ENCODE measurements around the gene KDELR1.

KDELR1 gene

DNA sequence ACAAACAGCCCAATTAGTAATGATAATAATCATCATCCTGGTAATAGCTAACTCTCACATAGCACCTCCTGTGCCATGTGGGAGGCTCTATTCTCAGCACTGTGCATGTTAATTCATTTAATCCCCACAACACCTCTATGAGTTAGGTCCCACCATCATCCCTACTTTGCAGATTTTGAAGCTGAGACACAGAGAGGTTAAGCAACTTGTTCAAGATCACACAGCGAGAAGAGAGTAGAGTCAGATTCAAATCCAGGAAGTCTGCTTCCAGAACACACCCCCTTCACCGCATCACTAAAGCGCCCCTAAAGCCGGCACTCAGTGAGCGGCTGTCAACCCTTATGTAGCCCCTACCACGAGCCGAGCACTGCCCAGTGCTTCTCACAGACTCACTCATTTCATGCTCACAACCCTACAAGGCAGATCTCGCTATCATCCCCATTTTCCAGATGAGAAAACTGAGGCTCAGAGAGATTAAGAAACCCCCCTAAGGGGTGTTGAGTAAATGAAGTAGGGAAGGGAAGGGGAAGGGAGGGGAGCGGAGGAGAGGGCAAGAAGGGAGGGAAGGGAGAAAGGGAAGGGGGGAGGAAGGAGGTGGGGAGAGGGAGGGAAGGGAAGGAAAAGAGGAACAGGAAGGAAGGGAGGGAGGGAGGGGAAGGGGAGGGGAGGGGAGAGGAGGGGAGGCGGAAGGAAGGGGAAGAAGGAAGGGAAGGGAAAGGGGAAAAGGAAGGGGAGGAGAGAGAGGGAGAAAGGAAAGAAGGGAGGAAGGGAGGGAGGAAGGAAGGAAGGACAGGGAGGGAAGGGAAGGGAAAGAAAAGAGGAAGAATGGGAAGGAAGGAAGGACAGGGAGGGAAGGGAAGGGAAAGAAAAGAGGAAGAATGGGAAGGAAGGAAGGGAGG lies 49.6 kb downstream of the KDELR1 start:
- no peak for DNase-seq

DNA sequence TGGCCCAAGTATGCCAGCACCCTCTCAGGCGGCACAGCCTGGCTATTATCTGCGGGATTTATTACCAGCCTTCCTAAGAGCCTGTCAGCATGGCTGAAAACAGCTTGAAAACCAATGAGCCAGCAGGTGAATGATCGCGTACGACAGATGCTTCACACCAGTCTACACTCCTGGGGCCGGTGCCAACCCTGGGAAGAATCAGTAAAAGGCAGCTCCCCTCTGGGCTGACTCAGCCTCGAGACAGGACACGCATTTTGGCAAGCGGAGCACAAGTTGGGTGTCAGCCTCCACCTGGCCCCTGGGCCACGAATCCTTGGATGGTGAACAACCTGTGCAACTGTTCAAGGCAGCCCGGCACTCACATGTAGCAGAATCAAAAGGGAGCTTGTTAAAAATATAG lies 50.4 kb downstream of the KDELR1 start:
- peak; percentile 20 for DNase-seq

DNA sequence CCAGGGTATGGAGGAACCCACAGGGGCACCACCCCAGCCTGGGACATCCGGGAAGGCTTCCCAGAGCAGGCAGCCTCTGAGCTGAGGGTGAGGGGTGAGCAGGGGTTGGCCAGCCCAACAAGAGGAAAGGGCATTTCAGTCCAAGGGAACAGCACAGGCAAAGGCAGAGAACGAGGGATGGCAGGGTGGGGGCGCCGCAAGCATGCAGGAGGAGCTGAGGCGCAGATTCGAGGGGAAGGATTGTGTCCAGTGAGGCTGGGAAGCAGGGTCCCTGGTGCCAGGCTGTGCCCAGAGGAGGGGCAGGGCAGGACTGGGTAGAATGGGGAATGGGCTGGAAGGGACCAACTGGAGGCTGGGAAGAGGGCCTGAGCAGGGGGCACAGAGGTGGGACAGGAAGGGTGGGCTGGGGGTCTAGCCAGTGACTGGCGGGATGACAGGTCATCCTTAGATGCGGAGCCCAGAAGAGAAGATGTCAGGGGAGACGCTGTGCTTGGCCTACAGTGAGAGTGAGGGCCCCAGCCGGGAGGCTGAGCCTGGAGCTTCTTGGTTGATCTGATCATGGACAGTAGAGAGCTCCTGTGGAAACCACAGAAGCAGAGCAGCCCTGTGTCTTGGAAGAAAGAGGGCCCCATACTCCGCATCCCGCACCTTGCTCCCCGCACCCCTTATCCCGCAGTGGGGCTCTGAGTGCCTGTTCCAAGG lies 52.4 kb downstream of the KDELR1 start:
- DNase-seq = no peak

DNA sequence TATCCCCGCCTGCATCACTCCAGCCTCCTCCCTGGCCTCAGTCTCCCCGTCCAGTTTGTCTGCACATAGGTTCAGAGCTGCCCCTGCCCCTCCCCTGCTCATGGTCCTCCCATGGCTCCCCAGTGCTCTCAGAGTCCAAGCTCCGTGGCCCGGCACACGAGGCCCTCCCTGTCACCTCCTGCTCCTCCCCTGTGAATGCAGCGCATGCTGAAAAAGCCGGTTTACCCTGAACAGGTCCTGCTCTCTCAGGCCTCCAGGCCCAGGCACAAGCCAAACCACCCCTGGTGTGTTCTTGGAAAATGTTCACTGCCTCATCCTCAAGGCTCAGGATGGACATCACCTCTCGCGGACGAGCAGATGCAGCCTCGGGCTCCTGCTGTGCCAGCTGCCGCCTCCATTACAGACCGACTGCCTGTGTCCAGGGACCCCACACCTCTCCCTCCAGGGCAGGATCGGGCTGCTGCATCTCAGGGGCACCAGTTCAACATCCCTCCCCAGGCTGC lies 53.0 kb downstream of the KDELR1 start:
- no peak for DNase-seq

DNA sequence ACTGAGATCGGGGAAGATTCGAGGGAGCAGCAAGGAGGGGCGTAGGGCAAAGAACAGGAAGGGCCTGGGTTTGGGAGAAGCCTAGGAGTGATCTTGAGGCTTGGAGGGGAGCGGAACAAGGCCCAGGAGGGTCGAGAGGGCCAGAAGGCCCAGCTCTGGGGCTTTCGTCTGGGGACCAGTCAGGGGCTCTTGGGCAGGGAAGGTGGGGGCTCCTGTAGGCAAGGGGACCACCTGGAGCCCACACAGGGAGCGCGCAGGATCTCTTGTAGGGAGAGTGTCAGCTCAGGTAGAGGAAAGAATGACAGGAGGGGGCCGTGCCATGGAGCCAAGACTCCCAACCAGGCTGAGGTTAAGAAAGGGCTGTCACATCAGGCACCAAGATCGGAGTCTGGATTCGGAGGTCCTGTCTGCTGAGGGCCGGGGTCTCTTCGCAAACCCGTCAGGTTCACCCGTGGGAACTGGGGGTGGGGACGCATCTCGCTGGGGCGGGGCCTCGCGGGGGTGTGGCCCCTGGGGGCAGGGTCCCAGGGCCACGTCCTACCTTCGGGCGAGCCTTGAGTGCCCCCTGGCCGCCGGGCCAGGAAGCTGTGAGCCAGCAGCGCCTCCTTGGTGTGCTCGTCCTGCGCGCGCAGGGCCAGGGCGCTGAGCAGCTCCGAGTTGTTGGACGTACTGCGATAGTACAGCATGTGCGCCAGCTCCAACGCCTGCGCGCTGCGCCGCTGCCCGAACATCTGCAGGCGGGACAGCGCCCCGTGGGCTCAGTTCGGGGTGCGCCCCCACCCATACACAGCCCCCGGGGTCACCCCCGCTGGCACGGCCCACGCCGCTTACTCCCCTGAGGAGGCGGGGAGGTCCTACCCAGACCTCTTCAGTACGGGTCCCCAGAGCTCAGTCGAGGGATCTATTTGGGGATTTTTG lies 57.6 kb downstream of the KDELR1 start:
- peak; percentile 96 for DNase-seq

DNA sequence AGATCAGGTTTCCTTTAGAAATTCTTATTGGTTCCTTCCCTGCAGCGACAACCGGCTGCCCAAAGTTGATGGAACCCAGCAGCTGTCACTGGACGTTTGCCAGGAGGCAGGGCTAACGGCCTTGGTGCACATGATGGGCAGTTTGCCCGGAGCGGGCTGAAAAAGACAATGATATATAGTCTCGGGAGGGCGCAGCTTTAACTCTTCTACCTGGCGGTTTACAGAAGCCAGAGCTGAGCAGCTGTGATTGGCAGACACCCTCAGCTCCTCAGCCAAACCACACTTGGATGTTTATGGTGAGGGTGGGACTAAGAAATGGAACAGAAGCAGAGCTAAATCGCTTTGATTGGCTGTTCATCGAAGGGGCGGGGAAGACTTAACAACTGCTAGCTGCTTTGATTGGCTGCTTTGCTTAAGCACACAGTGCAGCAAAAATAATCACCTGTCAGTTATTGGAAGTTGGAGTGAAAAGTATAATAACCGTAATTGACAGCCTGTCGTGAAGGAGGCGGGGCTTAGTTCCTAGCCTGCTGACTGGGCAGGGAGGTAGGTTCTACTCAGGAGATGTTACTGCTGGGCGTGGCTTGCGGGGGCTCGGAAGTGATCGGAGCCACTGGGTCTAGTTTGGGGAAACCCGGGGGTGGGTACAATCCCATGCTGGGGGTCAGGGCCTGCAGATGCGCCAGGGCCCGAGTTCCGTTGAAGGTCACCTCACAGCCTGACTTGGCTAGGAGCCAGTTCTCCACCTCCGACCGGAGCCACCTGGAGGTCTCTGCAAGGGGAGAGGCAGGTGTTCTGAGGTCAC lies 58.5 kb downstream of the KDELR1 start:
- peak; percentile 100 for DNase-seq

Measured in hematopoietic multipotent progenitor cell treated with erythropoietin and hydrocortisone succinate and interleukin-3 and kit ligand, for 8 days (in vitro differentiated cells).